K562 (cell line): ENCODE results near the gene ATXN7. TPM values are rescaled to one million over a fixed set of nuclear protein-coding genes. Genes with fewer than 3 reads are reported as not detected.

Experiments used
- ATAC-seq: fragments of 200-7000 bp; cut with Tn5 transposase; 3 replicates; pipeline ENCODE4 v1.9.1; 2020; ENCODE audit warnings: moderate library complexity
- BruUV-seq: library from RNA; stranded (reverse); fragments of 400-500 nt; replicated peaks from 2 replicates; lab custom pipeline; 2021; lab: Mats Ljungman, UMichigan
- CTCF ChIA-PET: fragments of 300-600 bp; formaldehyde crosslinking; extraction: SDS; loops from one replicate; lab custom pipeline; 2021; ENCODE audit warnings: low intra/inter-chr PET ratio; lab: Yijun Ruan, JAX
- POLR2A ChIA-PET: fragments of 300-600, 350-650 bp; sonication (Branson Sonifier 250); formaldehyde crosslinking; extraction: SDS; loops from one replicate; lab custom pipeline; 2021; ENCODE audit warnings: antibody characterized with exemption, inconsistent platforms; lab: Yijun Ruan, JAX
- DNase-seq, 4 experiments: peaks; one replicate each; pipeline versions ENCODE4 v3.0.0 to v3.0.0-alpha.2; 2011 to 2018; ENCODE audit warnings: low spot score in 3 of 4, mixed read lengths in 3 of 4; ENCODE audit errors: extremely low read depth in 1 of 4
- FAIRE-seq: peaks from 2 replicates; lab custom pipeline; 2011; peaks lifted over from hg19 to GRCh38; lab: Jason Lieb, UNC
- H2AFZ ChIP-seq: 2 replicates; pipeline ENCODE4 v1.6.0; 2011; ENCODE audit warnings: low read depth, low read length, control low read depth, inconsistent platforms
- H3K27ac ChIP-seq: fragments of 200-600 bp; 3 replicates; pipeline ENCODE4 v1.8.0; 2011; ENCODE audit warnings: low read depth, mild to moderate bottlenecking, control low read depth, inconsistent platforms, low read length, moderate library complexity, mixed read lengths; ENCODE audit errors: extremely low read depth
- H3K27me3 ChIP-seq, 2 experiments: fragments of 300-600 bp in 1 of 2; 2 replicates in 1 of 2; 3 replicates in 1 of 2; pipeline versions ENCODE4 v1.6.0 to v1.8.0; 2011; ENCODE audit warnings: inconsistent platforms in 2 of 2, low read length in 2 of 2, mild to moderate bottlenecking in 1 of 2, mixed read lengths in 1 of 2, moderate library complexity in 1 of 2; ENCODE audit not compliant: control insufficient read depth in 2 of 2, insufficient read depth in 2 of 2
- H3K36me3 ChIP-seq: fragments of 300-600 bp; 3 replicates; pipeline ENCODE4 v1.8.0; 2011; ENCODE audit warnings: mild to moderate bottlenecking, low read length, inconsistent platforms; ENCODE audit not compliant: control insufficient read depth, insufficient read depth
- H3K4me1 ChIP-seq, 2 experiments: fragments of 200-600 bp in 1 of 2; replicated peaks in 1 of 2; 2 replicates in 1 of 2; 3 replicates in 1 of 2; pipeline versions ENCODE4 v1.5.1 to v1.8.0; 2011; ENCODE audit warnings: inconsistent platforms in 2 of 2, low read length in 2 of 2, mild to moderate bottlenecking in 1 of 2, mixed read lengths in 1 of 2, moderate library complexity in 1 of 2; ENCODE audit not compliant: control insufficient read depth in 2 of 2, insufficient read depth in 2 of 2
- H3K4me2 ChIP-seq: 2 replicates; pipeline ENCODE4 v1.6.1; 2011; ENCODE audit warnings: low read length, control low read depth, inconsistent platforms, mixed read lengths; ENCODE audit not compliant: insufficient read depth
- H3K4me3 ChIP-seq: fragments of 200-600 bp; sonication (generic), shearing (Covaris generic); 2 replicates; pipeline ENCODE4 v1.5.1; 2016; ENCODE audit warnings: control low read depth, inconsistent platforms
- H3K79me2 ChIP-seq: fragments of 200-600 bp; 3 replicates; pipeline ENCODE4 v1.8.0; 2011; ENCODE audit warnings: low read length, inconsistent platforms; ENCODE audit not compliant: control insufficient read depth, insufficient read depth
- H3K9ac ChIP-seq, 2 experiments: 2 replicates each; pipeline versions ENCODE4 v1.6.0 to v1.6.1; 2011; ENCODE audit warnings: low read depth in 2 of 2, low read length in 2 of 2, control low read depth in 1 of 2, inconsistent platforms in 1 of 2, mild to moderate bottlenecking in 1 of 2, mixed read lengths in 1 of 2; ENCODE audit not compliant: insufficient read depth in 1 of 2
- H3K9me1 ChIP-seq: one replicate; pipeline ENCODE4 v1.6.0; 2011; ENCODE audit warnings: inconsistent platforms, mild to moderate bottlenecking, low read length, moderate library complexity; ENCODE audit not compliant: control insufficient read depth, insufficient read depth
- H3K9me3 ChIP-seq: replicated peaks from 2 replicates; pipeline ENCODE4 v1.5.1; 2011; ENCODE audit warnings: low read depth, low read length, inconsistent platforms; ENCODE audit not compliant: control insufficient read depth, insufficient read depth
- H4K20me1 ChIP-seq: replicated peaks from 2 replicates; pipeline ENCODE4 v1.6.1; 2011; ENCODE audit warnings: low read length, inconsistent platforms, mixed read lengths; ENCODE audit not compliant: control insufficient read depth, insufficient read depth
- POU5F1 ChIP-seq: fragments of 150-350 bp; IDR thresholded peaks from 2 replicates; pipeline ENCODE4 v1.6.1; 2014; ENCODE audit warnings: borderline replicate concordance, low read length, low read depth, mild to moderate bottlenecking; ENCODE audit not compliant: partially characterized antibody
- ZEB2 ChIP-seq: fragments of 450-650 bp; IDR thresholded peaks from 2 replicates; pipeline ENCODE4 v1.6.1; 2016
- ZNF79 ChIP-seq: fragments of 250-450 bp; sonication (Bioruptor Pico); IDR thresholded peaks from 2 replicates; pipeline ENCODE4 v1.4.0; 2020; ENCODE audit warnings: low read depth, mild to moderate bottlenecking, moderate library complexity
- WGBS: fragments of 100-300 bp; shearing (Covaris generic); methylation state at CpG from one replicate; pipeline ENCODE4 v1.1.6; 2016; ENCODE audit warnings: low coverage, mixed read lengths; ENCODE audit not compliant: insufficient coverage; ENCODE audit errors: missing lambda C conversion rate; 5-methylcytosine and 5-hydroxymethylcytosine counted together
- in situ Hi-C: fragments of 300-500 bp; cut with MboI; formaldehyde crosslinking; loops from 4 replicates; pipeline ENCODE4 v1.15.0; 2018; ENCODE audit warnings: inconsistent platforms, mixed read lengths
- intact Hi-C: fragments of 100-400 bp; cut with micrococcal nuclease; formaldehyde crosslinking; loops from 2 replicates; pipeline ENCODE4 v1.14.2; 2022
- polyA plus RNA-seq, 8 experiments: library from polyadenylated mRNA; depleted of rRNA in 4 of 8; stranded (reverse) in 5 of 8; unstranded in 3 of 8; fragments of >200 nt; fragmentation: Nextera tagmentation in 2 of 8; fragmentation: Illumina TruSeq in 1 of 8; extraction: Ambion mirVana in 2 of 8; extraction: Trizol in 1 of 8; gene quantifications; 2 replicates each; pipeline versions ENCODE4 v1.2.1 to v1.2.3, GENCODE V29; 2011 to 2014; ENCODE audit warnings: inconsistent platforms in 1 of 8, missing spikeins in 1 of 8
- total RNA-seq, 7 experiments: library from RNA; depleted of rRNA in 6 of 7; stranded (reverse); fragments of >200 nt in 6 of 7; fragmentation: Illumina TruSeq in 2 of 7; extraction: Trizol in 2 of 7; gene quantifications; 2 replicates each; pipeline versions ENCODE4 v1.2.1 to v1.2.3, GENCODE V29; 2011 to 2021; ENCODE audit warnings: low replicate concordance in 1 of 7
- TF ChIP-seq, protein P1 (sequence below), 3 experiments: fragments of 200-800 bp in 1 of 3; fragments of 250-450 bp in 1 of 3; fragments of 450-650 bp in 1 of 3; sonication (Bioruptor Pico) in 1 of 3; sonication (Bioruptor generic) in 1 of 3; formaldehyde crosslinking in 1 of 3; IDR thresholded peaks; 2 replicates each; pipeline versions ENCODE4 v1.6.1 to v1.8.0; 2016 to 2022; ENCODE audit warnings: mild to moderate bottlenecking in 2 of 3, missing genetic modification characterization in 2 of 3, missing compliant biosample characterization in 1 of 3, moderate library complexity in 1 of 3
- TF ChIP-seq, protein P2 (sequence below): IDR thresholded peaks from 2 replicates; pipeline ENCODE4 v1.6.1; 2011; ENCODE audit not compliant: insufficient read length; ENCODE audit errors: extremely low read depth

Gene ATXN7
- total and polyA plus RNA-seq, 9 of the 15 experiments (the other 6 are each of a cell fraction or from before 2014, with no cell fraction given), result 0.41 to 9.2 (median 6.7) TPM

GRCh38 chr3:63872135-63872924, 8.7 kb downstream of the ATXN7 start (continued):
- TF ChIP-seq, protein P1, sequence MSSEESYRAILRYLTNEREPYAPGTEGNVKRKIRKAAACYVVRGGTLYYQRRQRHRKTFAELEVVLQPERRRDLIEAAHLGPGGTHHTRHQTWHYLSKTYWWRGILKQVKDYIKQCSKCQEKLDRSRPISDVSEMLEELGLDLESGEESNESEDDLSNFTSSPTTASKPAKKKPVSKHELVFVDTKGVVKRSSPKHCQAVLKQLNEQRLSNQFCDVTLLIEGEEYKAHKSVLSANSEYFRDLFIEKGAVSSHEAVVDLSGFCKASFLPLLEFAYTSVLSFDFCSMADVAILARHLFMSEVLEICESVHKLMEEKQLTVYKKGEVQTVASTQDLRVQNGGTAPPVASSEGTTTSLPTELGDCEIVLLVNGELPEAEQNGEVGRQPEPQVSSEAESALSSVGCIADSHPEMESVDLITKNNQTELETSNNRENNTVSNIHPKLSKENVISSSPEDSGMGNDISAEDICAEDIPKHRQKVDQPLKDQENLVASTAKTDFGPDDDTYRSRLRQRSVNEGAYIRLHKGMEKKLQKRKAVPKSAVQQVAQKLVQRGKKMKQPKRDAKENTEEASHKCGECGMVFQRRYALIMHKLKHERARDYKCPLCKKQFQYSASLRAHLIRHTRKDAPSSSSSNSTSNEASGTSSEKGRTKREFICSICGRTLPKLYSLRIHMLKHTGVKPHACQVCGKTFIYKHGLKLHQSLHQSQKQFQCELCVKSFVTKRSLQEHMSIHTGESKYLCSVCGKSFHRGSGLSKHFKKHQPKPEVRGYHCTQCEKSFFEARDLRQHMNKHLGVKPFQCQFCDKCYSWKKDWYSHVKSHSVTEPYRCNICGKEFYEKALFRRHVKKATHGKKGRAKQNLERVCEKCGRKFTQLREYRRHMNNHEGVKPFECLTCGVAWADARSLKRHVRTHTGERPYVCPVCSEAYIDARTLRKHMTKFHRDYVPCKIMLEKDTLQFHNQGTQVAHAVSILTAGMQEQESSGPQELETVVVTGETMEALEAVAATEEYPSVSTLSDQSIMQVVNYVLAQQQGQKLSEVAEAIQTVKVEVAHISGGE (CRISPR knock-in tag; IDR thresholded peaks at IDR 0.05), result peak in 1 of 3 experiments; percentile 38; a peak in 1 of 6 replicates
- no peak for TF ChIP-seq POU5F1

DNA sequence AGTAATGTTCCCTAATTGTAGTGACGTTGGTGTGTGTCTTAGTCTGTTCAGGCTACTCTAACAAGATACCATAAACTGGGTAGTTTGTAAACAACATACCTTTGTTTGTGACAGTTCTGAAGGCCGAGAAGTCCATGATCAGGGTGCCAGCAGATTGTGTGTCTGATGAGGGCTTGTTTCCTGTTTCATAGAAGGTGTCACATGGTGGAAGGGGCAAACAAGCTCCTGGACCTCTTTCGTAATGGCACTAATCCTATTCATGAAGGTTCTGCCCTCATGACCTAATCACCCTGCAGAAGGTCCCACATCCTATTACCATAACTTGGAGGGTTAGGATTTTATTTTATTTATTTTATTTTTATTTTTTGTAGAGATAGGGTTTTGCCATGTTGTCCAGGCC, 11.1 kb downstream of the ATXN7 start:
- no peaks in the 10 kb centered on the region for H3K36me3 ChIP-seq
- no peaks in the 10 kb centered on the region for H3K27me3 ChIP-seq
- TF ChIP-seq ZNF79 (CRISPR knock-in tag), result no peak
- TF ChIP-seq, protein P2, sequence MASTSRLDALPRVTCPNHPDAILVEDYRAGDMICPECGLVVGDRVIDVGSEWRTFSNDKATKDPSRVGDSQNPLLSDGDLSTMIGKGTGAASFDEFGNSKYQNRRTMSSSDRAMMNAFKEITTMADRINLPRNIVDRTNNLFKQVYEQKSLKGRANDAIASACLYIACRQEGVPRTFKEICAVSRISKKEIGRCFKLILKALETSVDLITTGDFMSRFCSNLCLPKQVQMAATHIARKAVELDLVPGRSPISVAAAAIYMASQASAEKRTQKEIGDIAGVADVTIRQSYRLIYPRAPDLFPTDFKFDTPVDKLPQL, result no peak
- no peak for TF ChIP-seq ZEB2
- FAIRE-seq (no peak), ATAC-seq (no peak), DNase-seq (no peak)
- H3K4me2 ChIP-seq, result no peak overlapping the region
- ChIA-PET CTCF (no interaction called here), POLR2A (interaction anchor here (1.1 to 1.5 kb wide), 2 partner anchors 10 to 16 kb away, joined by 3 read pairs; no protein-coding TSS in a partner anchor)
- no peak overlapping the region for H2AFZ ChIP-seq
- in situ Hi-C loops, result no loop called here
- H4K20me1 ChIP-seq, result peaks cover 6% of the 10 kb centered on the region; the same call in 1 of the 2 replicates
- H3K9me1 ChIP-seq, result no peaks in the 10 kb centered on the region
- no peak overlapping the region for H3K27ac ChIP-seq
- H3K79me2 ChIP-seq, result peaks cover 73% of the 10 kb centered on the region
- no peaks in the 10 kb centered on the region for H3K4me1 ChIP-seq
- no peaks in the 10 kb centered on the region for H3K9me3 ChIP-seq
- no TSS peak for BruUV-seq
- intact Hi-C loops, result no loop called here
- WGBS, result 94% methylated on average over 3 of the region's 3 CpGs
- H3K4me3 ChIP-seq, result no peak overlapping the region
- no peak overlapping the region for H3K9ac ChIP-seq
